Osteocyte (in vitro differentiated cells): ENCODE data around the gene ZC3H7B. TPM values are rescaled to one million over a fixed set of nuclear protein-coding genes. Genes with fewer than 3 reads are reported as not detected.
A peak's percentile ranks its signal among the peaks of the same experiment; 100 is the strongest.

Experiments used
- DNase-seq: peaks from one replicate; pipeline ENCODE4 v3.0.0; 2021; ENCODE audit warnings: mixed read lengths; ENCODE audit not compliant: unreplicated experiment; ENCODE audit errors: extremely low spot score
- H3K27ac Mint-ChIP-seq: one replicate; pipeline ENCODE4 v1.8.0; 2021; ENCODE audit warnings: mild to moderate bottlenecking, mixed read lengths; ENCODE audit not compliant: unreplicated experiment
- H3K27me3 Mint-ChIP-seq: one replicate; pipeline ENCODE4 v1.8.0; 2021; ENCODE audit warnings: mixed read lengths; ENCODE audit not compliant: unreplicated experiment
- H3K36me3 Mint-ChIP-seq: one replicate; pipeline ENCODE4 v1.8.0; 2021; ENCODE audit warnings: mixed read lengths; ENCODE audit not compliant: unreplicated experiment
- H3K4me1 Mint-ChIP-seq: one replicate; pipeline ENCODE4 v1.8.0; 2021; ENCODE audit warnings: mixed read lengths; ENCODE audit not compliant: unreplicated experiment
- H3K4me3 Mint-ChIP-seq: one replicate; pipeline ENCODE4 v1.8.0; 2021; ENCODE audit warnings: mild to moderate bottlenecking, moderate library complexity, mixed read lengths; ENCODE audit not compliant: unreplicated experiment
- H3K9me3 Mint-ChIP-seq: one replicate; pipeline ENCODE4 v1.8.0; 2021; ENCODE audit warnings: mixed read lengths; ENCODE audit not compliant: unreplicated experiment
- total RNA-seq: library from RNA; stranded (reverse); gene quantifications from 2 replicates; pipeline ENCODE4 v1.2.1, GENCODE V29; 2021
- TF ChIP-seq, protein P1 (sequence below): fragments of 200-600 bp; sonication (generic); IDR thresholded peaks from 2 replicates; pipeline ENCODE4 v1.5.0; 2021; ENCODE audit warnings: antibody characterized with exemption, mild to moderate bottlenecking, moderate library complexity

ZC3H7B gene
- total RNA-seq, 1 donor from 2014 or later, result 82.8 TPM

DNA sequence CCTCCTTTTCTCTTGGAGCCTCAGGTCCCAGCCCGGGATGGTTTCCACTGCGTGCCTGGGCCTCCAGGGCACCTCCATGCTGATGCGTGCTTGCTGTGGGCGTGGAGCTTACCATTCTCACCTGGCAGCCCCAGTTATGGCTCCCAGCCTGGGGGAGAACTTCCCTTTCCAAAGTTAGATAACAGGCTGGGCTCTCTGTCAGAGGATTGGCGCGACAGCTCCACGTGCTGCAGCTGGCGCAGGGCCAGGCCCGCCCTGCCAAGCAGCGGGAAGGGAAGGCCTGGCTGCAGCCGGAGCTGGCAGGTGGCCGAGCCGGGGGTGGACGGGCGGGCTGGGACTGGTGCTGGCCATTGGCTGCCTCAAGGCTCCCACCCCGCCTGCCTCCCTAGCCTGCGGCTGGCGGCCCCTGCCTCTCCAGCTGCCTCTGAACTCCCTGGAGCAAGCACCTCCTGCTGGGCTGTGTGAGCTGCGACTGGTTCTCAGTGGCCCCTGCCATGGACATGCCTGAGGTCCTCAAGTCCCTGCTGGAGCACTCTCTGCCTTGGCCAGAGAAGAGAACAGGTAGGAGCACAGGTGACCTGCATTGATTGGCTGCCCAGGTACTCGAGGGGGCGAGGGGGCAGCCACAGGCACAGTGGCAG is 65.8 kb downstream of the ZC3H7B start:
- H3K9me3 Mint-ChIP-seq, result no peaks in the 10 kb centered on the region
- H3K4me3 Mint-ChIP-seq, result no peak overlapping the region

DNA sequence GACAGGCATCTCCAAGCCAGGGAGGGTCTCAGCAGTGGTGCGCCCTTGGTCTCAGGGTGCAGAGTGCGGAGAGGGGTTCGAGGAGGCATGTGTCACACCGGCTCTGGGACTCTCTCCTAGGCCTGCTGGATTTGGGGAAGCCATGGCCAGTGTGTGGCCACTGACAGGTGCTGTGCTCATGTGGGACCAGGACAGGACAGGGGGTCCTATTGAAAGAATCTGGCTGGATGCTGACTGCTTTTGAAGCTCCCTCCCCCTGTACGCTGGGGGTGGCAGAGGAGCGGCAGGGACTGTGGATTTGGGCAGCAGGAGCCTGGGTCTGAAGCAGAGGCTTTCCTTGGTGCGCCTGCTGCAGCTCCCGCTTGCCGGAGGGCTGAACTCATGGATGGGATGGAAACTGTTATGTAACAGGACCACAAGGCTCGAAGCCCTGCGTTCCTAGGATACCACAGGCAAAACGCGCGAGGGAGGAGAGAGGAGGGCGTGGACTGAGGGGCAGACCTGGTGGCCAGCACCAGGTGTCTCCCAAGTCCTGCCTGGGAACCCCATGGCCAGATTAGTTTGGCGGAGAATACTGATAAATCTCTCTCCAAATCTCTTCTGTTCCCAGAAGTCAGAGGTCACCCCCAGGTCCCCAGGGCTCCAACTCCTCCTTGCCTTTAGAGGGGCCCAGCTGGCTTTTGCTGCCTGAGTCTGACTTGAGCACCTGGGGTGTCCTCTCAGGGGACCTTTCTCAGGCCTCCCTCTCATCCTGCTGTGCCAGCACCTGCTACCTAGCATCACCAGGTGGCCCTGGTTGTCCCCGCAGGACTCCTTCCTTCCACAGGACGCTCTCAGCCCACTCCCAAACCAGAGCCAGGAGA is 66.6 kb downstream of the ZC3H7B start:
- H3K27me3 Mint-ChIP-seq, result peaks cover 4% of the 10 kb centered on the region
- H3K36me3 Mint-ChIP-seq, result no peaks in the 10 kb centered on the region
- H3K4me3 Mint-ChIP-seq, result no peak overlapping the region
- TF ChIP-seq, protein P1, sequence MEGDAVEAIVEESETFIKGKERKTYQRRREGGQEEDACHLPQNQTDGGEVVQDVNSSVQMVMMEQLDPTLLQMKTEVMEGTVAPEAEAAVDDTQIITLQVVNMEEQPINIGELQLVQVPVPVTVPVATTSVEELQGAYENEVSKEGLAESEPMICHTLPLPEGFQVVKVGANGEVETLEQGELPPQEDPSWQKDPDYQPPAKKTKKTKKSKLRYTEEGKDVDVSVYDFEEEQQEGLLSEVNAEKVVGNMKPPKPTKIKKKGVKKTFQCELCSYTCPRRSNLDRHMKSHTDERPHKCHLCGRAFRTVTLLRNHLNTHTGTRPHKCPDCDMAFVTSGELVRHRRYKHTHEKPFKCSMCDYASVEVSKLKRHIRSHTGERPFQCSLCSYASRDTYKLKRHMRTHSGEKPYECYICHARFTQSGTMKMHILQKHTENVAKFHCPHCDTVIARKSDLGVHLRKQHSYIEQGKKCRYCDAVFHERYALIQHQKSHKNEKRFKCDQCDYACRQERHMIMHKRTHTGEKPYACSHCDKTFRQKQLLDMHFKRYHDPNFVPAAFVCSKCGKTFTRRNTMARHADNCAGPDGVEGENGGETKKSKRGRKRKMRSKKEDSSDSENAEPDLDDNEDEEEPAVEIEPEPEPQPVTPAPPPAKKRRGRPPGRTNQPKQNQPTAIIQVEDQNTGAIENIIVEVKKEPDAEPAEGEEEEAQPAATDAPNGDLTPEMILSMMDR, result no peak
- DNase-seq, result no peak
- no peak overlapping the region for H3K27ac Mint-ChIP-seq
- H3K9me3 Mint-ChIP-seq, result no peaks in the 10 kb centered on the region
- H3K4me1 Mint-ChIP-seq, result peaks cover 14% of the 10 kb centered on the region

More for the DNA sequence above, 65.8 kb downstream of the ZC3H7B start:
- no peaks in the 10 kb centered on the region for H3K36me3 Mint-ChIP-seq
- no peak overlapping the region for H3K27ac Mint-ChIP-seq
- DNase-seq, result peak; percentile 97
- TF ChIP-seq, protein P1, result no peak
- peaks cover 14% of the 10 kb centered on the region for H3K4me1 Mint-ChIP-seq
- H3K27me3 Mint-ChIP-seq, result peaks cover 4% of the 10 kb centered on the region

DNA sequence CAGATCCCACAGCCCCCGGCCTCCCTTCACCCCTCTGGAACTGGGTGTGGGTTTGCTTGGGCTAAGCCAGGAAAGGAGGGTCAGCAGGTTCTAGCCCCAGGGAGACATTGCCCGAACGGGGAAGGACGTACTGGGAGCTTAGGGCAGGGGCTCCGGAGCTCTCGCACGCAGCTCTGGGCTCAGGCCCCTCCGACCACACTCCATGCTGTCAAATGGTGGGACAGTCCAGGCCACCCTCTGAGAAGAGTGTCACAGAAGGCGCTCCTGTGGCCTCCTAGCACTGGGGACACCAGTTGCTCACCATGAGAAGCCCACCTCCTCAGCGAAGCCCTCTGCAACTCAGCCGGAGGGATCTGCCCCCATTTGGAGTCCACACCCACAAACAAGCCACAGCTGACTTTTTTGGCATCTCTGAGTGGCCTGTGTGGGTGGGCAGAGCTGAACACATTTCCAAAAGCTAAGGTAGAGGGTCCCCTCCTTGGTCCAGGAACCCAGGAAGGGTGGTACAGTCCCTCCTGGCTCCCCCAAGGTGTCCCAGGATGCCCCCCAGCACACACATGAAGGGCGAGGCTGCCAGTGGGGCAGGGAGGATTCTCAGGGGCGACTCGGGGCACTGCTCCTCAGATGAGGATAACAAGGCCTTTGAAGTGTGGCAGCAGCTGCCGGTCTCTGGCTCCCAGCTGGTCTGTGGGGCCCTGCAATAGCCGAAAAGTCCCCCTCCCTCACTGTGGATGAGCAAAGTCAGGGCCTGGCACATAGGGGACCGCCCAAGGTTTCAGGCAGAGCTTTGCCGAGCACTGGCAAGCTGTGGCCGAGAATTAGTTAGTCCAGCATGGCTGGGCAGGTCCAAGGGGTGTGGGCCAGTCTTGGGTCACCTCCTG is 67.5 kb downstream of the ZC3H7B start:
- no peak overlapping the region for H3K27ac Mint-ChIP-seq
- no peak for DNase-seq
- H3K4me1 Mint-ChIP-seq, result peaks cover 14% of the 10 kb centered on the region
- no peaks in the 10 kb centered on the region for H3K9me3 Mint-ChIP-seq
- TF ChIP-seq, protein P1, result no peak
- H3K4me3 Mint-ChIP-seq, result no peak overlapping the region
- no peaks in the 10 kb centered on the region for H3K36me3 Mint-ChIP-seq
- H3K27me3 Mint-ChIP-seq, result peaks cover 4% of the 10 kb centered on the region

DNA sequence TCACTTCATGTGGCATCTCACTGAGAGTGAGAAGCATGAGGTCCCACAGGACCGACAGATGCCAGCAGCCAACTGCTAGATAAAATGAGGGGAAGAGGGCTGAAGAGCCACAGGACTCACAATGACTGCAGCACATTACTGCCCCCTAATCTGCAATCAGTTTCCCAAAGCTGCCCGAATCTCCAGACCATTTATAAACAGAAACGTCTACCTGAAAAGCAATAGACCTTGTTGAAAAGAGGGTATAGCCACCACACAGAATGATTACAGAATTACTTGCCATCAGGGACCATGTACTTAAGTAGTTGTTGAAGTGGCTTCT is 68.1 kb downstream of the ZC3H7B start:
- Mint-ChIP-seq H3K27ac (no peak overlapping the region), H3K4me1 (peaks cover 14% of the 10 kb centered on the region), H3K9me3 (no peaks in the 10 kb centered on the region), H3K4me3 (no peak overlapping the region), H3K27me3 (peaks cover 4% of the 10 kb centered on the region), H3K36me3 (no peaks in the 10 kb centered on the region)
- DNase-seq, result no peak
- TF ChIP-seq, protein P1, result no peak
